Endothelial cell of umbilical vein (primary cell): Measurements from ENCODE around the gene CHMP5. TPM values are rescaled to one million over a fixed set of nuclear protein-coding genes. Genes with fewer than 3 reads are reported as not detected.

Source experiments
- BruUV-seq: library from RNA; stranded (reverse); fragments of 400-500 nt; replicated peaks from 2 replicates; lab custom pipeline; 2021; lab: Mats Ljungman, UMichigan
- CTCF ChIA-PET: fragments of 300-600, 350-600 bp; sonication (Branson Sonifier 250); formaldehyde crosslinking; loops from one replicate; lab custom pipeline; 2021; ENCODE audit warnings: antibody characterized with exemption, inconsistent platforms; lab: Charles Lee
- POLR2A ChIA-PET: fragments of 300-600, 350-600 bp; sonication (Branson Sonifier 250); formaldehyde crosslinking; loops from one replicate; lab custom pipeline; 2021; ENCODE audit warnings: antibody characterized with exemption, inconsistent platforms; lab: Charles Lee
- DNase-seq: peaks from one replicate; pipeline ENCODE4 v3.0.0-alpha.2; 2011; ENCODE audit warnings: low read depth, low spot score
- FAIRE-seq: peaks from 2 replicates; lab custom pipeline; 2011; peaks lifted over from hg19 to GRCh38; lab: Jason Lieb, UNC
- H2AFZ ChIP-seq: 2 replicates; pipeline ENCODE4 v1.6.0; 2012; ENCODE audit warnings: low read depth, low read length, control low read depth, inconsistent platforms
- H3K27ac ChIP-seq: 2 replicates; pipeline ENCODE4 v1.5.1; 2011; ENCODE audit warnings: low read depth, mild to moderate bottlenecking, control low read depth, low read length, moderate library complexity; ENCODE audit not compliant: insufficient read depth
- H3K27me3 ChIP-seq, 2 experiments: 2 replicates each; pipeline versions ENCODE4 v1.6.0 to v1.6.1; 2011; ENCODE audit warnings: low read length in 2 of 2, mixed read lengths in 1 of 2; ENCODE audit not compliant: control insufficient read depth in 2 of 2, insufficient read depth in 2 of 2
- H3K36me3 ChIP-seq, 2 experiments: 2 replicates in 1 of 2; 3 replicates in 1 of 2; pipeline ENCODE4 v1.5.1; 2011; ENCODE audit warnings: low read length in 2 of 2, mild to moderate bottlenecking in 1 of 2, moderate library complexity in 1 of 2; ENCODE audit not compliant: control insufficient read depth in 2 of 2, insufficient read depth in 2 of 2; ENCODE audit errors: extremely low read depth in 1 of 2
- H3K4me1 ChIP-seq: 3 replicates; pipeline ENCODE4 v1.5.1; 2011; ENCODE audit warnings: mild to moderate bottlenecking, low read length; ENCODE audit not compliant: control insufficient read depth, insufficient read depth; ENCODE audit errors: extremely low read depth
- H3K4me2 ChIP-seq: 2 replicates; pipeline ENCODE4 v1.6.1; 2011; ENCODE audit warnings: low read length, control low read depth, mixed read lengths; ENCODE audit not compliant: insufficient read depth
- H3K4me3 ChIP-seq, 3 experiments: fragments of 200-600 bp in 1 of 3; sonication (generic), shearing (Covaris generic) in 1 of 3; replicated peaks in 1 of 3; 2 replicates each; pipeline ENCODE4 v1.5.1; 2011 to 2016; ENCODE audit warnings: control low read depth in 3 of 3, low read length in 3 of 3, mild to moderate bottlenecking in 2 of 3, inconsistent platforms in 1 of 3, low read depth in 1 of 3, moderate library complexity in 1 of 3; ENCODE audit not compliant: insufficient read depth in 1 of 3
- H3K79me2 ChIP-seq: 2 replicates; pipeline ENCODE4 v1.6.0; 2012; ENCODE audit warnings: low read length, inconsistent platforms; ENCODE audit not compliant: control insufficient read depth, insufficient read depth
- H3K9ac ChIP-seq: replicated peaks from 2 replicates; pipeline ENCODE3; 2011; ENCODE audit warnings: low read length, control low read depth; ENCODE audit not compliant: insufficient read depth; ENCODE audit errors: extremely low read depth
- H3K9me1 ChIP-seq: replicated peaks from 3 replicates; pipeline ENCODE4 v1.6.0; 2011; ENCODE audit warnings: mild to moderate bottlenecking, low read length; ENCODE audit not compliant: control insufficient read depth, insufficient read depth; ENCODE audit errors: extremely low read depth
- H3K9me3 ChIP-seq: replicated peaks from 2 replicates; pipeline ENCODE4 v1.5.1; 2012; ENCODE audit warnings: low read length, inconsistent platforms; ENCODE audit not compliant: control insufficient read depth, insufficient read depth
- H4K20me1 ChIP-seq: replicated peaks from 2 replicates; pipeline ENCODE3; 2011; ENCODE audit warnings: mild to moderate bottlenecking, low read length; ENCODE audit not compliant: control insufficient read depth, insufficient read depth; ENCODE audit errors: extremely low read depth
- EZH2 ChIP-seq: IDR thresholded peaks from 2 replicates; pipeline ENCODE4 v1.6.1; 2012; ENCODE audit warnings: borderline replicate concordance, low read depth, mild to moderate bottlenecking, moderate library complexity, low read length, inconsistent platforms; ENCODE audit not compliant: severe bottlenecking
- FOS ChIP-seq: IDR thresholded peaks from 2 replicates; pipeline ENCODE4 v1.6.1; 2011; ENCODE audit warnings: mild to moderate bottlenecking, low read length, moderate library complexity, borderline replicate concordance; ENCODE audit not compliant: insufficient read depth
- GATA2 ChIP-seq: IDR thresholded peaks from 2 replicates; pipeline ENCODE4 v1.7.0; 2011; ENCODE audit warnings: low read depth, mild to moderate bottlenecking, moderate library complexity, mixed read lengths, low read length; ENCODE audit not compliant: insufficient read length, insufficient read depth
- JUN ChIP-seq: IDR thresholded peaks from 2 replicates; pipeline ENCODE4 v1.6.1; 2011; ENCODE audit warnings: borderline replicate concordance, low read depth; ENCODE audit not compliant: insufficient read length, insufficient read depth
- MYC ChIP-seq: IDR thresholded peaks from one replicate; pipeline ENCODE4 v1.6.1; 2011; ENCODE audit warnings: mild to moderate bottlenecking, low read depth, low read length
- POLR2A ChIP-seq: IDR thresholded peaks from 2 replicates; pipeline ENCODE4 v1.6.1; 2012; ENCODE audit warnings: low read depth, mild to moderate bottlenecking, control low read depth, low read length
- POLR2AphosphoS5 ChIP-seq: IDR thresholded peaks from 2 replicates; pipeline ENCODE4 v1.6.1; 2012; ENCODE audit warnings: low read depth, mild to moderate bottlenecking, control low read depth, low read length, moderate library complexity; ENCODE audit not compliant: insufficient read depth
- dilution Hi-C: fragments of 300-500 bp; cut with MboI; formaldehyde crosslinking; loops from one replicate; pipeline ENCODE4 v1.15.0; 2019; ENCODE audit warnings: low sequenced_read_pairs; ENCODE audit not compliant: extremely low pct_ligation_motif_present
- intact Hi-C: fragments of 100-400 bp; cut with micrococcal nuclease; formaldehyde crosslinking; loops from one replicate; pipeline ENCODE4 v1.10.0; 2022
- polyA plus RNA-seq, 4 experiments: library from polyadenylated mRNA; depleted of rRNA in 3 of 4; stranded (reverse) in 3 of 4; unstranded in 1 of 4; fragments of >200 nt; gene quantifications; 2 replicates each; pipeline versions ENCODE4 v1.2.1 to v1.2.3, GENCODE V29; 2011 to 2012; ENCODE audit warnings: missing spikeins in 1 of 4
- total RNA-seq: library from RNA; stranded (reverse); gene quantifications from 2 replicates; pipeline ENCODE4 v1.2.3, GENCODE V29; 2021
- TF ChIP-seq, protein P1 (sequence below), 2 donors: IDR thresholded peaks; 1 replicate in 1 of 2; 2 replicates in 1 of 2; pipeline ENCODE4 v1.5.1; 2011; ENCODE audit warnings: low read length in 2 of 2, mild to moderate bottlenecking in 2 of 2, moderate library complexity in 2 of 2, control low read depth in 1 of 2, inconsistent platforms in 1 of 2, low read depth in 1 of 2; ENCODE audit not compliant: insufficient read depth in 1 of 2; ENCODE audit errors: extremely low read depth in 1 of 2
- TF ChIP-seq, protein P2 (sequence below): IDR thresholded peaks from 2 replicates; pipeline ENCODE4 v1.6.1; 2011; ENCODE audit not compliant: insufficient read depth, insufficient read length

Gene CHMP5
- total and polyA plus RNA-seq, 2 donors (not counting 3 experiments of a cell fraction or from before 2014, with no cell fraction given), result 33.2 to 55.8 TPM

DNA sequence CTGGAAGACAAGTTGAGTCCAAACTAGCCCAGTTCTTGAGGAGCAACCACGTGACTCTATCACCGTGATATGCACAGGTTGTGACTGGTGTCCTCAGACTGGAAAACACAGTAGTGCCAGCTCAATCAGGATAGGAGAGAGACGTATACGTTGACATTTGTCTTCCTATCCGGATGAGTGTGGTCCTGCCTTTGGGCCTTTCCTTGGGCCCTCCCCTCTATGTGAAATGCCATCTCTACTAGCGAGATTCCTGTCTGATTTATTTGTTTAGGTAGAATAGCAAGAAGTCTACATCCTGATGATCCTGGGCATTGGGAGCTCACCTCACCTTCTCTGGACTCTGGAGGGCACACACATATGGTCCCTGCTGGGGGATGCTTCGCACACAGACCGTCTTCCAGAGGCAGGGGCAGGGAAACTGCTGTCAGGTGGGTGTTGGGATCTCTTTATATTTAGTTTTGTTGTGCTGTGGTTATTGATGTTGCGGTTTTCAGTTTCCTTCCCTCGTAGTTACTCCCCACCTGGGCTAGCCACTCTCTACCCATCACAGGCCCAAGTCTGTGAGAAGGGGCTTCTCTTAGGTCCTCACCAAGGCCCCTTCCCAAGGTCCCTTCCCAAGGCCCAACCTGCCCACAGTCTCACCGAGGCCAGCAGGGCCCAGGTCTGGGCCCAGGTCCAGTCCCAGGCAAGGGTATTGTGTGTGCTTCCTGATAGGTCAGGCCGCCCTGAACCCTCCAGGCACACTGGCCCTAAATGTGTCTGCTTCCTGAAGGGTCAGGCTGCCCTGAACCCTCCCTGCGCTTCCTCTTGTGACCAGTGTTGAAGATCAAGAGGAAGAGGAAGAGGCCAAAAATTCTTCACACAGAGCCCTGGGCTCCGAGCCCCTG, 43.9 kb upstream of the CHMP5 start:
- no peak overlapping the region for H2AFZ ChIP-seq
- intact Hi-C loops, result no loop called here
- H4K20me1 ChIP-seq, result no peaks in the 10 kb centered on the region
- CTCF ChIA-PET, result no interaction called here
- TF ChIP-seq EZH2 (no peak), MYC (no peak), POLR2A (no peak), GATA2 (no peak), FOS (no peak), JUN (no peak), POLR2AphosphoS5 (no peak)
- TF ChIP-seq, protein P1, sequence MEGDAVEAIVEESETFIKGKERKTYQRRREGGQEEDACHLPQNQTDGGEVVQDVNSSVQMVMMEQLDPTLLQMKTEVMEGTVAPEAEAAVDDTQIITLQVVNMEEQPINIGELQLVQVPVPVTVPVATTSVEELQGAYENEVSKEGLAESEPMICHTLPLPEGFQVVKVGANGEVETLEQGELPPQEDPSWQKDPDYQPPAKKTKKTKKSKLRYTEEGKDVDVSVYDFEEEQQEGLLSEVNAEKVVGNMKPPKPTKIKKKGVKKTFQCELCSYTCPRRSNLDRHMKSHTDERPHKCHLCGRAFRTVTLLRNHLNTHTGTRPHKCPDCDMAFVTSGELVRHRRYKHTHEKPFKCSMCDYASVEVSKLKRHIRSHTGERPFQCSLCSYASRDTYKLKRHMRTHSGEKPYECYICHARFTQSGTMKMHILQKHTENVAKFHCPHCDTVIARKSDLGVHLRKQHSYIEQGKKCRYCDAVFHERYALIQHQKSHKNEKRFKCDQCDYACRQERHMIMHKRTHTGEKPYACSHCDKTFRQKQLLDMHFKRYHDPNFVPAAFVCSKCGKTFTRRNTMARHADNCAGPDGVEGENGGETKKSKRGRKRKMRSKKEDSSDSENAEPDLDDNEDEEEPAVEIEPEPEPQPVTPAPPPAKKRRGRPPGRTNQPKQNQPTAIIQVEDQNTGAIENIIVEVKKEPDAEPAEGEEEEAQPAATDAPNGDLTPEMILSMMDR (IDR thresholded peaks at IDR 0.05; ENCODE audit: extremely low read depth in 1 of 2, insufficient read depth in 1 of 2, low read depth in 1 of 2, low read length in 2 of 2), result no peak
- TF ChIP-seq, protein P2, sequence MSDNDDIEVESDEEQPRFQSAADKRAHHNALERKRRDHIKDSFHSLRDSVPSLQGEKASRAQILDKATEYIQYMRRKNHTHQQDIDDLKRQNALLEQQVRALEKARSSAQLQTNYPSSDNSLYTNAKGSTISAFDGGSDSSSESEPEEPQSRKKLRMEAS, result no peak
- H3K27ac ChIP-seq, result no peak overlapping the region
- no peak overlapping the region for H3K4me3 ChIP-seq
- H3K36me3 ChIP-seq, result no peaks in the 10 kb centered on the region
- BruUV-seq, result no TSS peak
- H3K27me3 ChIP-seq, result peaks cover 9 to 11% of the 10 kb centered on the region in 2 experiments
- peaks cover 9% of the 10 kb centered on the region for H3K4me1 ChIP-seq
- DNase-seq, result no peak
- no peaks in the 10 kb centered on the region for H3K79me2 ChIP-seq
- dilution Hi-C loops, result no loop called here
- no peaks in the 10 kb centered on the region for H3K9me1 ChIP-seq
- H3K9ac ChIP-seq, result no peak overlapping the region
- no peak for FAIRE-seq
- H3K4me2 ChIP-seq, result no peak overlapping the region
- POLR2A ChIA-PET, result no interaction called here
- no peaks in the 10 kb centered on the region for H3K9me3 ChIP-seq
